Prostate gland (tissue), 2 donors: ENCODE results near the gene SSC5D. TPM values are rescaled to one million over a fixed set of nuclear protein-coding genes. Genes with fewer than 3 reads are reported as not detected.
"Not testable (repeated sequence)": the region's sequence is repeated elsewhere in the genome, so short reads cannot be mapped to it uniquely, and the experiment has no call there.

Source experiments
- DNase-seq: peaks from one replicate; pipeline ENCODE4 v3.0.0-alpha.2; 2019; ENCODE audit warnings: low spot score
- H3K27ac ChIP-seq, 2 donors: fragments of 200-600 bp; sonication (generic); 2 replicates each; pipeline ENCODE4 v1.5.1; 2017 to 2019
- H3K27me3 ChIP-seq: fragments of 200-600 bp; sonication (generic); replicated peaks from 2 replicates; pipeline ENCODE4 v1.5.1; 2019; ENCODE audit not compliant: insufficient read depth
- H3K36me3 ChIP-seq, 2 donors: fragments of 200-600 bp; sonication (generic); 1 replicate in 1 of 2; 2 replicates in 1 of 2; pipeline versions ENCODE4 v1.5.1 to v1.8.1; 2017 to 2019
- H3K4me1 ChIP-seq: fragments of 200-600 bp; sonication (generic); replicated peaks from 2 replicates; pipeline ENCODE4 v1.5.1; 2019
- H3K4me3 ChIP-seq, 2 donors: fragments of 200-600 bp; sonication (generic); 2 replicates each; pipeline ENCODE4 v1.5.1; 2017 to 2019
- H3K9me3 ChIP-seq: fragments of 200-600 bp; sonication (generic); 2 replicates; pipeline ENCODE4 v1.5.1; 2017
- CTCF ChIP-seq, 4 experiments: fragments of 200-600 bp in 2 of 4; fragments of 450-650 bp in 2 of 4; sonication (generic) in 2 of 4; IDR thresholded peaks; 1 replicate in 3 of 4; 2 replicates in 1 of 4; pipeline ENCODE4 v1.5.1; 2016 to 2019; ENCODE audit warnings: antibody characterized with exemption in 4 of 4, mild to moderate bottlenecking in 2 of 4, moderate library complexity in 2 of 4
- POLR2A ChIP-seq: fragments of 450-650 bp; IDR thresholded peaks from one replicate; pipeline ENCODE4 v1.6.1; 2016; ENCODE audit warnings: antibody characterized with exemption, mild to moderate bottlenecking
- POLR2AphosphoS5 ChIP-seq: sonication (generic); formaldehyde crosslinking; IDR thresholded peaks from one replicate; pipeline ENCODE4 v1.6.1; 2017; ENCODE audit warnings: antibody characterized with exemption
- WGBS: methylation state at CpG from one replicate; pipeline ENCODE4 v1.1.5; 2018; 5-methylcytosine and 5-hydroxymethylcytosine counted together
- intact Hi-C: fragments of 100-400 bp; cut with DNase I; formaldehyde crosslinking; loops from one replicate; pipeline ENCODE4 v1.14.2; 2022
- total RNA-seq, 2 donors: library from RNA; depleted of rRNA; stranded (reverse); fragments of >200 nt; gene quantifications; one replicate each; pipeline ENCODE4 v1.1.0, GENCODE V29; 2016

SSC5D gene
- total RNA-seq, 2 donors from 2014 or later: 5.6 to 8.6 TPM

- Histone ChIP-seq H3K36me3 (no peaks in the 10 kb centered on the region), H3K27ac (no peak overlapping the region), H3K4me1 (no peaks in the 10 kb centered on the region), H3K4me3 (no peak overlapping the region), H3K9me3 (no peaks in the 10 kb centered on the region), H3K27me3 (no peaks in the 10 kb centered on the region)
- DNase-seq: no peak
- intact Hi-C loops: no loop called here
- TF ChIP-seq POLR2A (no peak), CTCF (IDR thresholded peaks at IDR 0.05) (no peak), POLR2AphosphoS5 (no peak)
- 78% methylated on average over 11 of the region's 11 CpGs for WGBS
These were observed 7.6 kb downstream of the SSC5D start for GRCh38 chr19:55495646-55496349.

GRCh38 chr19:55496820-55497219, 8.6 kb downstream of the SSC5D start:
- H3K4me3 ChIP-seq, H3K4me1 ChIP-seq, H3K27me3 ChIP-seq, intact Hi-C loops, DNase-seq, H3K27ac ChIP-seq, H3K9me3 ChIP-seq, H3K36me3 ChIP-seq: not testable (repeated sequence)
- WGBS: 85% methylated on average over 10 of the region's 10 CpGs

GRCh38 chr19:55497763-55498162, 9.5 kb downstream of the SSC5D start:
- TF ChIP-seq POLR2AphosphoS5: no peak
- TF ChIP-seq CTCF (IDR thresholded peaks at IDR 0.05): no peak
- TF ChIP-seq POLR2A: no peak
- Histone ChIP-seq H3K4me1 (no peaks in the 10 kb centered on the region), H3K36me3 (no peaks in the 10 kb centered on the region), H3K27ac (no peak overlapping the region), H3K9me3 (no peaks in the 10 kb centered on the region), H3K4me3 (no peak overlapping the region), H3K27me3 (no peaks in the 10 kb centered on the region)
- DNase-seq: no peak
- WGBS: 85% methylated on average over 13 of the region's 13 CpGs
- intact Hi-C loops: no loop called here

GRCh38 chr19:55498246-55498840, 10.1 kb downstream of the SSC5D start:
- Histone ChIP-seq H3K9me3 (no peaks in the 10 kb centered on the region), H3K4me3 (no peak overlapping the region), H3K36me3 (no peaks in the 10 kb centered on the region), H3K4me1 (no peaks in the 10 kb centered on the region), H3K27me3 (no peaks in the 10 kb centered on the region), H3K27ac (no peak overlapping the region)
- intact Hi-C loops: no loop called here
- TF ChIP-seq POLR2AphosphoS5 (no peak), CTCF (IDR thresholded peaks at IDR 0.05) (no peak), POLR2A (no peak)
- 22% methylated on average over 2 of the region's 2 CpGs for WGBS
- no peak for DNase-seq

- intact Hi-C loops: loop anchor here (10.0 kb wide), 1 partner anchor 216 kb away; the partner anchor contains the start of genes BRSK1 and HSPBP1
- 92% methylated on average over 26 of the region's 26 CpGs for WGBS
- H3K27me3 ChIP-seq: no peaks in the 10 kb centered on the region
- H3K36me3 ChIP-seq: no peaks in the 10 kb centered on the region
- no peak overlapping the region for H3K27ac ChIP-seq
- no peak for DNase-seq
- no peaks in the 10 kb centered on the region for H3K9me3 ChIP-seq
- no peaks in the 10 kb centered on the region for H3K4me1 ChIP-seq
- no peak overlapping the region for H3K4me3 ChIP-seq
- TF ChIP-seq POLR2AphosphoS5 (no peak), CTCF (IDR thresholded peaks at IDR 0.05) (no peak), POLR2A (no peak)
These were observed 12.2 kb downstream of the SSC5D start for GRCh38 chr19:55500368-55500952.
